Activated naive CD8-positive, alpha-beta T cell (primary cell): Measurements from ENCODE around the gene MAT1A.

ENCODE experiments used
- H3K27ac Mint-ChIP-seq: one replicate; pipeline ENCODE4 v1.8.0; 2021; ENCODE audit warnings: mixed read lengths
- H3K27me3 Mint-ChIP-seq: one replicate; pipeline ENCODE4 v1.8.0; 2021; ENCODE audit warnings: mixed read lengths
- H3K36me3 Mint-ChIP-seq: one replicate; pipeline ENCODE4 v1.8.0; 2021; ENCODE audit warnings: mixed read lengths
- H3K4me1 Mint-ChIP-seq: one replicate; pipeline ENCODE4 v1.8.0; 2021; ENCODE audit warnings: low read depth, mixed read lengths
- H3K4me3 Mint-ChIP-seq: one replicate; pipeline ENCODE4 v1.8.0; 2021; ENCODE audit warnings: mild to moderate bottlenecking, mixed read lengths
- H3K9me3 Mint-ChIP-seq: one replicate; pipeline ENCODE4 v1.8.0; 2021; ENCODE audit warnings: low read depth, mixed read lengths

MAT1A gene

DNA sequence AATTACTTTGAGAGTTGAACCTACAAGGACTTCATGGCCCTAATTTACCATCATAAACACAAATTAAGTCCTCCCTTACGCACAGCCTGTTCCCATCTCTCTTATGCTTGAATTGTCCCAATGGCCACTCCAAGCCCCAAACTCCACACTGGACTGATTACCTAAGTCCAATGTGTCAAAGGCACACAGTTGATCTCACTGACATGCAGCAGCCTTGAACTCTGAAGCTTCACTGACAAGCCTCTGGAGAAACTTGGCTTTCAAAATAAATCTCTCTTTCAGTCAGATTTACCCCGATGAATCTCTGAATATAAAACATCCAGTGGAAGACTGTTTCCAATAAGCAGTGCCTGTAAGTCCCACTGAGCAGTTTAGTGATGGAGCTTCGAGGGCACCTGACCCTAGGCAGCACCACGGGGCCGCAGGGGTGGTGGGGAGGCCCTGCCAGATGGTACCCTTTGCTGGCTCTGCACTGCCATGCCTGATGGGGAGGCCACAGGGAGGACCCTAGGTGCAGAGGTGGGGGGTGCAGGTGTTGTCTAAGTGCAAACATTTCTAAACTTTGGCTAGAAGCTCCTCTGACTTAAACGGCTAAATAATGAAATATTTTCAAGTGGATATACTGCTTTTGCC is 3.3 kb upstream of the MAT1A start:
- Mint-ChIP-seq H3K4me1 (no peaks in the 10 kb centered on the region), H3K4me3 (no peak overlapping the region), H3K36me3 (peaks cover 5% of the 10 kb centered on the region), H3K27ac (no peak overlapping the region), H3K27me3 (peaks cover 5% of the 10 kb centered on the region), H3K9me3 (peaks cover 6% of the 10 kb centered on the region)

DNA sequence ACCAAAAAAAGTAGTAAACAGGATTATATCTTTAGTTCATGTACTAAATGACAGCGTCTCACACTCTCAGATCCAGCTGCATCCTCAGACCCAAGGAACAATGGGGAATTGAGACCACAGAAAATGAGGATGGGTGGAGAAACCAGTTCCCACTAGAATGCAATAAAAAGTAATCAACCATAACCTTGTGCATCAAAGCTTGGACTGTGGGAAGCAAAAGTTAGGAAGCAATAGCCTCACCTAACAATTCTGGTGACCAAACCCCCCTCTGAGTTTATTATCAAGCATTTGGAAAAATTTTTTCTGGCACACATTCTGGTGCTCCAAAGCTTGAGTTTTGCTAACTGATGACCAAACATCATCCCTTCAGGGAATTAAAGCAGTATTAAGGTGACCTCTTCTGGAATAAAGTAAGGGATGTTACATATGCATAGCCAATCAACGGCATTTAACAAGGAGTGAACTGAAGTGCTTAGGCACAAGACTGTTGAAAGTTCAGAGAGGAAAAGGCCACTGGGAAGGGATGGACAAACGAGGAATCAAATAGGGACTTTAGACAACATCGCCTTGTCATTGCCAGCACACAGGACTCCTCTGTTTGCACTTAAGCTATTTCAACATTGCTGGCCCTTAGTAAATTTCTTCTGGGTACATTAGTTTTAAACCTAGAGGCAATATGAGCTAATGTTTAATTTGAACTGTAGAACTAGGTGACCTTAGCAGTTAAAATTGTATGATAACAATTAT is 1.2 kb upstream of the MAT1A start:
- Mint-ChIP-seq H3K36me3 (peaks cover 2% of the 10 kb centered on the region), H3K4me3 (no peak overlapping the region), H3K9me3 (no peaks in the 10 kb centered on the region), H3K4me1 (no peaks in the 10 kb centered on the region), H3K27me3 (peaks cover 10% of the 10 kb centered on the region), H3K27ac (no peak overlapping the region)

DNA sequence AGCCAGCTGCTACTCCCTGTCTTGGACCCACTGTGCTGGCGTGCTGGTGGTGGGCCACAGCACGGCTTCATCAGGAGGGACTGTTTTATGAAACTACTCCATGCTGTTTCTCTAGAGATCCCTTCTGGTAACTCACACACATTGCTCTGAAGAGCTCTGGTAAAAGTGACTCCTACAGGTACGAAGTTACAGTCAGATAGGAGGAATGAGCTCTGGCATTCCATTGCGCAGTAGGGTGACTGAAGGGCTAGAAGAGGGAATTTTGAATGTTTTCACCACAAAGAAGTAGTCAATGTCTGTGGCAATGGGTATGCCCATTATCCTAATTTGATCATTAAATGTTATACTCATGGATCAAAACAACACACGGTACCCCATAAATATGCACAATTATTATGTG is 609 bp downstream of the MAT1A start:
- Mint-ChIP-seq H3K27ac (no peak overlapping the region), H3K27me3 (peaks cover 10% of the 10 kb centered on the region), H3K36me3 (peaks cover 2% of the 10 kb centered on the region)

DNA sequence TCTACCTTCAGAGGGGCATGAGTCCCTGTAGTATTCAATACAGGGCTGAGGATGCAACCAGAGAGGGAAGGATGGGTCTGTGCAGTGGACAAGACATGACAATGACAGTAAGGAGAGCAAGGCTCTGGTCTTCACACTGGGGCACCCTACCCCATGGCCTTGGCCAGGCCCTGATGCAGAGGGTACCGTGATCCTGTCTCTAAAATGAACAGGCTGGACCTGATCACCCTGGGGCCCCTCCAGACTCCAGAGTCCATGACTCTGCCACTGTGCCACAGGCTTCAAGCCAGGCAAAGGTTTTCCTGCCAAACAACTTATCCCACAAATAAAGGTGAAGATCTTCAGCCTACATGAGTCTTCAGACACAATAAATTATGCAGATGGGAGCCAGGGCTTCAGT is 4.9 kb downstream of the MAT1A start:
- H3K36me3 Mint-ChIP-seq = no peaks in the 10 kb centered on the region
- no peak overlapping the region for H3K4me3 Mint-ChIP-seq
- H3K27me3 Mint-ChIP-seq = peaks cover 6% of the 10 kb centered on the region
- H3K9me3 Mint-ChIP-seq = no peaks in the 10 kb centered on the region
- H3K27ac Mint-ChIP-seq = no peak overlapping the region
- no peaks in the 10 kb centered on the region for H3K4me1 Mint-ChIP-seq

More for the DNA sequence above, 609 bp downstream of the MAT1A start:
- no peak overlapping the region for H3K4me3 Mint-ChIP-seq
- H3K4me1 Mint-ChIP-seq = no peaks in the 10 kb centered on the region
- no peaks in the 10 kb centered on the region for H3K9me3 Mint-ChIP-seq

DNA sequence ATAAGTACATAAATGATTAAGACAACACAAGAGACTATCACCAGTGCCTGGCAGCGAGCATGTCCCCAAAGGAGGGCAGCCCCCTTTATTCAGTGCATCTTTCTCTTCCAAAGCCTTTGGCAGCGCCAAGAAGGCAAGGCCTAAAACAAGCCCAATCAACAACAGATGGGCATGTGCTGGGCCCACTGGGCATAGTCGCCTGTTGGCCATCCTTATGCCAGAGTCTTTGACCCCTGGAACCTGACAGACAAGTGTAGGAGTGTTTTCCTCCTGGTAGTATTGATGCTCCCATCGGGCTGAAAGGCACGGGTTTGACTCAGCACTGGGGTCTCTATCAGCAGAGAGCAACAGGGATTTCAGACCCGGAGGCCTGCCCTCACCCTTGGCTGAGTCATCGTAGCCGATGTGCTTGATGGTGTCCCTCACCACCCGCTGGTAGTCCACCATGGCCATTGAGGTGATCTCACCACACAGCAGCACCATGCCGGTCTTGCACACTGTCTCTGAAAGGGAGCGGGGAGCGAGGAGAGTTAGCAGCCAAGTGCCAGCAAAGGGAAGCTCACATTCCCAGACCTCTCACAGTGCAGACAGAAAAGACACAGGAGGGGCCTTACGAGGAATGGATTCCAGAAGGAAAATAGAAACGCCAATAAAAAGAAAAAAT is 5.8 kb downstream of the MAT1A start:
- no peaks in the 10 kb centered on the region for H3K36me3 Mint-ChIP-seq
- H3K4me3 Mint-ChIP-seq = no peak overlapping the region
- H3K27ac Mint-ChIP-seq = no peak overlapping the region
- no peaks in the 10 kb centered on the region for H3K9me3 Mint-ChIP-seq
- H3K4me1 Mint-ChIP-seq = no peaks in the 10 kb centered on the region
- peaks cover 4% of the 10 kb centered on the region for H3K27me3 Mint-ChIP-seq

DNA sequence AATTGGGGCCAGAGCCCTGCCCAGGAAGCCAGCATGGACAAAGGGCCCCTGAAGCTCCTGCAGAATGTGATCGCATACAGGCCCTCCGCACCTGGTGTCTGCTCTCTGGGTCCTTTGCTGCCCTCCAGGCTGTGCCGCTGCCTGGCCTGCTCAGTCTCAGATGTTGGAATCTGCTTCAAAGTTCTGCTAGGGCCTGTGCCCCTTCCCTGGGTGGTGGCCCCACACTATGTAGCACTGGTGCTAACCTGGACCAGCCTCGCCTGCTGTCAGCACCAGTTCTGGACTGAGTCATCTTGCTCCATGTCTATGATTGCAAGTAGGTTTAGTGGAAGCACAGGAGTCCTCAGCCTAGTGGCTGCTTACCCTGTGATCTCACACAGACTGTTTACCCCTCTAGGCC is 6.3 kb downstream of the MAT1A start:
- no peak overlapping the region for H3K27ac Mint-ChIP-seq
- no peaks in the 10 kb centered on the region for H3K4me1 Mint-ChIP-seq
- peaks cover 4% of the 10 kb centered on the region for H3K27me3 Mint-ChIP-seq
- no peaks in the 10 kb centered on the region for H3K36me3 Mint-ChIP-seq
- no peak overlapping the region for H3K4me3 Mint-ChIP-seq
- no peaks in the 10 kb centered on the region for H3K9me3 Mint-ChIP-seq

DNA sequence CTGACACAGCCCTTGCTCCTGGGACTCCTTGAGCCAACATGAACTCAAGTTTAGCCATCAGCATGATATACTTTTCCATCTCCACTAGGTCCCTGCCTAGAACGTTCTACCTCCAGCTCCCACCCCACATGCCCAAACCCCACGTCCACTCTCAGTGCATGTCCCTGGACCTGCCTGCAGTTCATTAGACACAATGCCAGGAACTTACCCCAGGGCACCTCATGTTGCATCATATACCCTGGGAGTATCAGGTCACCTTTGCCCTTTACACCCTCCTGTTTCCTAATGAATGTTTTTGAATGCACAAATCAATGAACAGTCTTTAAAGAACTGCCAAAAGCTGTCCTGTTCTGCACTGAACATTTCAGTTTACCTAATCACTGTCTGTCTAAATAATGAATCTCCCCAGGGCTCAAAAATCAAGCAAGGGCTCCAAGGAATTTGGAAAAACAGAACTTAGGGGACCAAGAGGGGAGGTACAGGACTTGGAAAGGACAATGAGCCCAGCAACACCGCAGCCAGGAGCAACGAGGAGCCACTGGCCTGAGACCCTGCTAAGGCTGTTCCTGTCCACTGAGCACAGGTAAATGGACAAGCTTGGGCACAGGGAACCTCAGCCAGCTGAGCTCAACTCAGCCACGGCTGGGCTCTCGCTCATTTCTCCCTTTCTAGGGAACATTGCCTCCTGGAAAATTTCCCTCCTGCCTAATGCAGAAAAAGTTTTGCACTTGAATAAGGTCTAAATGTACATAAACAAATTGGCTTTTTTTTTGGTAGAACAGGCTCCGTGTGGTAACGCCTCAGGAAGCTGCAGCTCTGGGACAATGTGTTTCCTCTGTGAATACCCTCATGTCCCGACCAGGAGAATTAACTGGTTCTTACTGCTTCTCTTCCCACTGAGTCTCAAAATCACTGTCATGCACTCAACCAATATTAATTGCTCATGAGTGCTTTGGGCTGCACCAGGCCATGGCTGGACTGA is 7.4 kb downstream of the MAT1A start:
- Mint-ChIP-seq H3K9me3 (no peaks in the 10 kb centered on the region), H3K4me3 (no peak overlapping the region), H3K27me3 (peaks cover 4% of the 10 kb centered on the region), H3K4me1 (no peaks in the 10 kb centered on the region), H3K27ac (no peak overlapping the region), H3K36me3 (no peaks in the 10 kb centered on the region)

DNA sequence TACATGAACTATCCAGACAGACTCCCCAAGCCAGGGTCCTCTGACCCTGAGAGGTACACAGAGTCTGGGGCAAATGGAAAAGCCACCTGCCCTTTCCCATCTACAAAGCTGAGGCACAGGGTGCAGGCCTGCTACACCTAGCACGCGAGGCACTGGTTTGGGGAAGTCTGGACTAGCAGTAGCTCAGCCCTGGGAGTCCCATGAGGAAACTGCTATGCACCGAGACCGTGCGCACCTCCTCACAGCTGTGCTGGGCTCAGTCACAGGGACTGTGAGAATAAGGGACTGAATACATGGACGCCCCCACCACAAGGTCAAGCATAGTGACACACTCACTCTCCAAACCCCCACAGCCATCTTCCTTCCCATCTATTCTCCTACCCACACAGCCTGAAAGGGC is 8.2 kb downstream of the MAT1A start:
- Mint-ChIP-seq H3K27ac (no peak overlapping the region), H3K27me3 (peaks cover 3% of the 10 kb centered on the region), H3K4me1 (no peaks in the 10 kb centered on the region), H3K36me3 (no peaks in the 10 kb centered on the region), H3K9me3 (no peaks in the 10 kb centered on the region), H3K4me3 (no peak overlapping the region)

DNA sequence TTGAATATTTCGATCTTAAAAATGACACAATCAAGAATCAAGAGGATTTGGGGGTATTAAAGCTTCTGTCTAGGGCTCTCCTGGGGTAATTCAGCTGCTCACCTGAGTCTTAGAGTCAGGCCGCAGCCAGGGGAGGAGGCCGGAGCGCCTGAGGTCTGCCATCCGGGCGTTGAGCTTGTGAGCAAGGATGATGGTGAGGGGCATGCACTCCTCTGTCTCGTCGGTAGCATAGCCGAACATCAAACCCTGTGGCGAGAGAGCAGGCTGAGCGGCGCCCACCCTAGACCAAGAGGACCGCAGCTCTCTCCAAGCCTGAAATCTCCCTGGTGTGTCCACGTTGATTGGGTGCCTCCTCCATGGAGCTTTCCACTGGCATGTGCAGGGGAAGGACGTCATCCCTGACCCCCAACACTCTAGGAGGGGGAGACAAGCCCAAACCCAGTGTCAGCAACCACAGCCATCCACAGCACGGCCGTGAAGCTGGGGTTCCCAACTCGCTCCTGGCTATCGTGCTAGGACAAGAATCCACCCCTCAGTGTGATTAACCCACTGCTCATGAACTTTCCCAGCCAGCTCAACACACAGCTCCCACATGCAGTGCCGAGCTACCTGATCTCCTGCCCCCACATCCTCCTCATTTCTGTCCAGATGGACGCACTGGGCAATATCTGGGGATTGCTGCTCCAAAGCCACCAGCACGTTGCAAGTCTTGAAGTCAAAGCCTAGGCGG is 9.2 kb downstream of the MAT1A start:
- Mint-ChIP-seq H3K4me3 (no peak overlapping the region), H3K4me1 (no peaks in the 10 kb centered on the region), H3K27ac (no peak overlapping the region), H3K27me3 (no peaks in the 10 kb centered on the region), H3K9me3 (no peaks in the 10 kb centered on the region), H3K36me3 (no peaks in the 10 kb centered on the region)

DNA sequence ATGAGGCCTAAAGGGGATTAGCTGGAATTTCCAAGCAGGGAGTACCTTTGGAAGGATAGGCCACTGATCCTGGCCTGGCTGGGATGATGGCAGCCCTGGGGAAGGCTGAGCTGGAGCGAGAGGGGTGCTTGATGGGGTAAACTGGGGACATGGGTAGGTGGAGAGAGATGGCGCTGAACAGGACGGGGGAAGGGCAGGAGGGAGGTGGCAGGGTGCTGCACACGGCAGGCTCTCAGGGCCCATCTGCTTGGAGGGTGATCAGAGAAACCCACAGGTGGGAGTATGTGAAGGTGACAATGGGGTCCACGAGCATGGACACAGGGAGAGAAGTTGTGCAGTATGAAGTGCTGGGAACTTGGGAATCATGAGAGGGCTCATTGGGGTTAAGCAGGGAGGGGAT is 10.3 kb downstream of the MAT1A start:
- Mint-ChIP-seq H3K4me3 (no peak overlapping the region), H3K9me3 (no peaks in the 10 kb centered on the region), H3K36me3 (no peaks in the 10 kb centered on the region), H3K27me3 (no peaks in the 10 kb centered on the region), H3K4me1 (no peaks in the 10 kb centered on the region), H3K27ac (no peak overlapping the region)

DNA sequence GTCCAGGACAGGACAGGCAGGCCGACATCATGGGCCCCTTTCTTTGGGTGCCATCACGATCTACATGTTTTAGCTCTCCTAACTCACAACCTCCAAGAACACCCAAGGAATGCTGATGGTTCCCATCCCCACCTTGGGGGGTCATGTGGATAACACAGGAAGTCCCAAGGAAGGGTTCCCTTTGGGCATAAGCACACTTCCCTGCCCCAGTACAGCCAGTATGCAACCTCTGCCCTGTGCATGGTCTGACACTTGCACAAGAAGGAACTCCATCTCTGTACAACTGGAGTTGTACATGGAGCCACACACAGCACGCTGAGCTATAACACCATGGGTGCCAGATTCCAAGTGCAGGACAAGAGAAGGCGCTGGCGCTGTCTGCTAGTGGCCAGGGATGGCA is 11.0 kb downstream of the MAT1A start:
- no peaks in the 10 kb centered on the region for H3K4me1 Mint-ChIP-seq
- no peaks in the 10 kb centered on the region for H3K27me3 Mint-ChIP-seq
- no peaks in the 10 kb centered on the region for H3K36me3 Mint-ChIP-seq
- H3K27ac Mint-ChIP-seq = no peak overlapping the region
- H3K4me3 Mint-ChIP-seq = no peak overlapping the region
- no peaks in the 10 kb centered on the region for H3K9me3 Mint-ChIP-seq

DNA sequence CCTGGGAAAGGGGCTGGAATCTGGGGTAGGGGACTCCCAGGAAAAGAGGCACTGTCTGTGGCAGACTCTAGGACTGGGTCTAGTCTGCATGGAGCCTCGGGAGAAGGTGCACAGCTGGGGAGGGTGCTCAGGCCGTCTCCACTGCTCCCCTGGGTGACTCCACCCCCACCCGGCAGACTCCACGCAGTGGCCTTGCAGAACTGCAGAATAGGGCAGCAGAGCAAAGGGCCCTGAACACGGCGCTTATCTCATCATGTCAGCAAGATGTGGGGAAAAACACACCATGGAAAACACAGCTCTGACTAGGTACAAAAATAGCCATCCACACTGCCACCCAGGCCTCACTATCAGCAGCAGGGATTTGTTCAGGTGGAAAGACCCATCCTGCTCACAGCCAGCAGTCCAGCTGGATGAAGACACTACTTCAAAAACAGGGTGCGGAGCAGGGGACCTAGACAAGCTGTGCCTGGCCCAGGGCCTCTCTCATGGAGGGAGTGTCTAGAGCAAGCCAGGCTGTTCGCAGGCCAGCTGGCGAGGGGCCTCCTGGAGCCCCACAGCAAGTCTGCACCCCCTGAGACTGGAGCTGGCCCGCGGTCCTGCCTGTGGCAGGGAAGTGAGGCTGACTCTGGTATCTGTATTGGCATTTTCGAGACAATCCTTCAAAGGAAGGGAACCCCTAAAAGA is 11.7 kb downstream of the MAT1A start:
- Mint-ChIP-seq H3K36me3 (no peaks in the 10 kb centered on the region), H3K27me3 (no peaks in the 10 kb centered on the region), H3K4me1 (no peaks in the 10 kb centered on the region), H3K27ac (no peak overlapping the region), H3K4me3 (no peak overlapping the region), H3K9me3 (no peaks in the 10 kb centered on the region)

DNA sequence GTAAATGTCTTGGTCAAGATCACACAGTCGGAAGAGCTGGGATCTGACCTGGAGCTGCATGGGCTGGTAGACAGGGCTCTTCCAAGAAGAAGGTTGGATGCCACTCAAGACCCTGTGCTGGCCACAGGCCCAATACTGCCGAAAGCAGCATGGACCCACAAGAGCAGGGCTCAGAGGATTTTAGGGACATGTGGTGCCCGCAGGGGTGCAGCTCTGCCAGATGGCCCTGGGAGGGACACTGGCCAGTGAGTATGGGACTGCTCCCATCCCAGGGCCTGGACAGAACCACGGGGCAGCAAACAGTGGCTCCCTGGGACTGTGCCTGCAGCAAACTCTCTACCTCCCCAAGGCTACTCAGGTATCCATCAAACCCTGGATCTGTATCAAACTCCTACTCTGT is 12.4 kb downstream of the MAT1A start:
- no peaks in the 10 kb centered on the region for H3K27me3 Mint-ChIP-seq

DNA sequence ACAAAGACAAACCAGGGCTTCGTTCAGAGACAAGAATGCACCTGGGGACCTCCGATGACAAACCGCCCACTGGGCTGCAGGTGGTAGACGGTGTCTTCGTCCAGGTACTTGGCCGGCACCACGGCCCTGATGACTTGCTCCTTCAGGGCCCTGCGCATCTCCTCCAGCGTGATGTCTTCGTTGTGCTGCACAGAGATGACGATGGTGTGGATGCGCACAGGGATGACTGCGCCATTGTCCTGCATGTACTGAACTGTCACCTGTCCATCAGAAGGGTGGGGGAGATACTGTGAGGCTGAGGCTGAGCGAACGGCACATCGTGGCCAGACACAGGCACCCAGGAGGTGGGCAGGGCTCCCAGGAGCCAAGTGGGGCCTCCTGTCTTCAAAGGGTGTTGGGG is 13.1 kb downstream of the MAT1A start:
- Mint-ChIP-seq H3K27ac (no peak overlapping the region), H3K4me1 (no peaks in the 10 kb centered on the region), H3K9me3 (no peaks in the 10 kb centered on the region), H3K36me3 (no peaks in the 10 kb centered on the region), H3K4me3 (no peak overlapping the region), H3K27me3 (no peaks in the 10 kb centered on the region)

More for the DNA sequence above, 12.4 kb downstream of the MAT1A start:
- Mint-ChIP-seq H3K4me3 (no peak overlapping the region), H3K36me3 (no peaks in the 10 kb centered on the region), H3K27ac (no peak overlapping the region), H3K4me1 (no peaks in the 10 kb centered on the region), H3K9me3 (no peaks in the 10 kb centered on the region)
